Measurements from ENCODE around the gene MAML2. TPM values are rescaled to one million over a fixed set of nuclear protein-coding genes. Genes with fewer than 3 reads are reported as not detected.

MAML2 gene
- total RNA-seq, 3 donors from 2014 or later (not counting 1 experiment from before 2014, with no cell fraction given): 14.2 to 20.5 (median 16.1) TPM

GRCh38 chr11:96267496-96268032, 75.4 kb downstream of the MAML2 start:
- peaks cover 56 to 63% of the 10 kb centered on the region in 2 donors for H3K4me1 Mint-ChIP-seq
- H3K9me3 Mint-ChIP-seq: no peaks in the 10 kb centered on the region
- H3K27me3 Mint-ChIP-seq (ENCODE audit: low read depth in 2 of 2): no peaks in the 10 kb centered on the region
- DNase-seq: peak; percentile 30 to 66
- H3K4me3 Mint-ChIP-seq: peak overlapping the region; percentile 45
- no peaks in the 10 kb centered on the region for H3K27me3 ChIP-seq (ENCODE audit: control insufficient read depth, insufficient read depth, low read length)
- H3K36me3 Mint-ChIP-seq: no peaks in the 10 kb centered on the region
- no peak for TF ChIP-seq CTCF (IDR thresholded peaks at IDR 0.05)
- no peaks in the 10 kb centered on the region for H3K36me3 ChIP-seq (ENCODE audit: control insufficient read depth, insufficient read depth, low read length)
- H3K27ac ChIP-seq (ENCODE audit: low read length): peak overlapping the region; percentile 79
- H3K27ac Mint-ChIP-seq: peak overlapping the region; percentile 81 to 89
- no peaks in the 10 kb centered on the region for H3K9me3 ChIP-seq (ENCODE audit: control insufficient read depth, insufficient read depth, low read length)
- H3K4me1 ChIP-seq (ENCODE audit: control insufficient read depth, insufficient read depth, low read length): peaks cover 18% of the 10 kb centered on the region
- peak; percentile 90 to 96 (median 95) for ATAC-seq
- no CpG with 5 or more reads among the region's 2 CpGs for WGBS (ENCODE audit: insufficient coverage)
- intact Hi-C loops (cut with micrococcal nuclease): loop anchor here (1.0 to 5.0 kb wide), 2 partner anchors 9 to 75 kb away; partner anchors contain the start of gene MAML2
- H3K4me3 ChIP-seq (ENCODE audit: low read length): peak overlapping the region; percentile 5

DNA sequence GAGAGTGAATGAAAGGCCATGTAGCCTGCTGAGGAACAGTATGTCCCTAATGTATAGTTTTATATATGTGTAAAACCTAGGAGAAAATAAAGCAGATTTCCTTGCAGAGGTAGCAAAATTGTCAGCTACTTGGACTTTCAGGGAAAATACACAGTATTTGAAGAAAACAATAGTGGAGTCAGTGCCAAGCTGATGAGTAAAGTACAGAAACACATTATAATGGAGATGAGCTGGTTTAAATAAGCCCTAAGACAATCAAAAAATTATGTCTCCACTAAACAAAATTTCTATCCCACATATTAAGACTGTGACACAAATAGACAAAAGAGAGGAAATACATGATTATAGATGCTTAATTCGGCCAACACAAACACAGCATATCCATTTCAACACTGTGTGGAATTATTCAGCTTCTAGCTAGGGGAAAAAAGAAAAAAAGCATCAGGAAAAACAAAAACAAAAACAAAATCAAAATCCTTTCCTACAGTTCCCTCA, 75.9 kb downstream of the MAML2 start:
- no peaks in the 10 kb centered on the region for H3K36me3 Mint-ChIP-seq
- no peak overlapping the region for H3K4me3 ChIP-seq (ENCODE audit: low read length)
- DNase-seq: no peak

DNA sequence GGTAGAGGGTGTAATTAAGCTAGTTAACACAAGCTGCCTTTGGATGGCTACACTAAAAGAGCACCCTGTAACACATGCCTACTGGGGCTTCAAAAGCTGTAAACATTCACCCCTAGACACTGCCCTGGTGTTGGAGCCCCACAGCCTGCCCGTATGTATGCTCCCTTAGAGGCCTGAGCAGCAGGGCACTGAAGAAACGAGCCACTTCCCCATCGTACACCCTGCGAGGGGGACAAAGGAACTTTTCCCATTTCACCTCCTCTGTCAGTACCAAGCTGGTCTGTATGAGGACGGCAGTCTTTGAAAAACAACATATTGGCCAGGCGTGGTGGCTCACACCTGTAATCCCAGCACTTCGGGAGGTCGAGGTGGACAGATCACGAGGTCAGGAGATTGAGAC, 77.0 kb downstream of the MAML2 start:
- no peak for TF ChIP-seq CTCF (IDR thresholded peaks at IDR 0.05)
- Histone ChIP-seq H3K27ac (ENCODE audit: low read length) (no peak overlapping the region), H3K27me3 (ENCODE audit: control insufficient read depth, insufficient read depth, low read length) (no peaks in the 10 kb centered on the region), H3K4me3 (ENCODE audit: low read length) (no peak overlapping the region), H3K36me3 (ENCODE audit: control insufficient read depth, insufficient read depth, low read length) (no peaks in the 10 kb centered on the region), H3K9me3 (ENCODE audit: control insufficient read depth, insufficient read depth, low read length) (no peaks in the 10 kb centered on the region), H3K4me1 (ENCODE audit: control insufficient read depth, insufficient read depth, low read length) (peaks cover 17% of the 10 kb centered on the region)
- WGBS (ENCODE audit: insufficient coverage): 87% methylated on average over 9 of the region's 9 CpGs
- no peaks in the 10 kb centered on the region for H3K27me3 Mint-ChIP-seq (ENCODE audit: low read depth in 2 of 2)
- intact Hi-C loops (cut with micrococcal nuclease): loop anchor here (5.0 kb wide), 1 partner anchor 76 kb away; the partner anchor contains the start of gene MAML2
- H3K4me3 Mint-ChIP-seq: no peak overlapping the region
- ATAC-seq (no peak), DNase-seq (no peak)
- H3K4me1 Mint-ChIP-seq: peaks cover 57 to 64% of the 10 kb centered on the region in 2 donors
- H3K27ac Mint-ChIP-seq: peak overlapping the region in 1 of 2 donors; percentile 89
- H3K9me3 Mint-ChIP-seq: no peaks in the 10 kb centered on the region
- no peaks in the 10 kb centered on the region for H3K36me3 Mint-ChIP-seq

More for the DNA sequence above, 75.9 kb downstream of the MAML2 start:
- peak overlapping the region; percentile 79 for H3K27ac ChIP-seq (ENCODE audit: low read length)
- H3K9me3 ChIP-seq (ENCODE audit: control insufficient read depth, insufficient read depth, low read length): no peaks in the 10 kb centered on the region
- no peak for ATAC-seq
- H3K27me3 ChIP-seq (ENCODE audit: control insufficient read depth, insufficient read depth, low read length): no peaks in the 10 kb centered on the region
- no peaks in the 10 kb centered on the region for H3K36me3 ChIP-seq (ENCODE audit: control insufficient read depth, insufficient read depth, low read length)
- WGBS (ENCODE audit: insufficient coverage): 60% methylated on average over 1 of the region's 1 CpG
- H3K4me3 Mint-ChIP-seq: peak overlapping the region; percentile 45
- no peak for TF ChIP-seq CTCF (IDR thresholded peaks at IDR 0.05)
- H3K4me1 ChIP-seq (ENCODE audit: control insufficient read depth, insufficient read depth, low read length): peaks cover 18% of the 10 kb centered on the region
- H3K9me3 Mint-ChIP-seq: no peaks in the 10 kb centered on the region
- peaks cover 57 to 64% of the 10 kb centered on the region in 2 donors for H3K4me1 Mint-ChIP-seq
- peak overlapping the region; percentile 81 to 89 for H3K27ac Mint-ChIP-seq
- no peaks in the 10 kb centered on the region for H3K27me3 Mint-ChIP-seq (ENCODE audit: low read depth in 2 of 2)
- intact Hi-C loops (cut with micrococcal nuclease): loop anchor here (1.0 to 5.0 kb wide), 2 partner anchors 9 to 75 kb away; partner anchors contain the start of gene MAML2
